Pancreas (tissue), 10 donors: ENCODE results near the gene BCAS4. TPM values are rescaled to one million over a fixed set of nuclear protein-coding genes. Genes with fewer than 3 reads are reported as not detected.
"Not testable (repeated sequence)": the region's sequence is repeated elsewhere in the genome, so short reads cannot be mapped to it uniquely, and the experiment has no call there.

Source experiments
- ATAC-seq, 4 donors: fragments of 200-7000 bp; cut with Tn5 transposase; one replicate each; pipeline versions ENCODE4 v1.8.0 to v1.9.1; 2020; ENCODE audit warnings: mild to moderate bottlenecking in 4 of 4, moderate library complexity in 4 of 4
- DNase-seq, 6 donors: peaks; one replicate each; pipeline ENCODE4 v3.0.0-alpha.2; 2020
- FAIRE-seq: peaks from 2 replicates; lab custom pipeline; 2012; peaks lifted over from hg19 to GRCh38; lab: Jason Lieb, UNC
- H3K27ac ChIP-seq, 4 donors: fragments of 200-600 bp; sonication (generic); 1 replicate in 3 of 4; 2 replicates in 1 of 4; pipeline versions ENCODE4 v1.5.0 to v1.8.0; 2020
- H3K27me3 ChIP-seq, 4 donors: fragments of 200-600 bp; one replicate each; pipeline ENCODE4 v1.8.0; 2021
- H3K36me3 ChIP-seq, 3 donors: fragments of 200-600 bp; sonication (generic) in 1 of 3; one replicate each; pipeline versions ENCODE4 v1.5.0 to v1.8.0; 2020 to 2021
- H3K4me1 ChIP-seq, 3 donors: fragments of 200-600 bp; one replicate each; pipeline ENCODE4 v1.8.0; 2021
- H3K4me3 ChIP-seq, 4 donors: fragments of 200-600 bp; sonication (generic) in 2 of 4; one replicate each; pipeline versions ENCODE4 v1.5.0 to v1.8.0; 2020 to 2021
- H3K9me3 ChIP-seq, 4 donors: fragments of 200-600 bp; one replicate each; pipeline ENCODE4 v1.8.0; 2021
- WGBS, 2 donors: extraction: QIAGEN DNeasy Blood & Tissue Kit; methylation state at CpG; one replicate each; pipeline ENCODE4 v1.1.7; 2013; 5-methylcytosine and 5-hydroxymethylcytosine counted together
- intact Hi-C, 3 donors: fragments of 100-400 bp; cut with DNase I; formaldehyde crosslinking; loops; one replicate each; pipeline versions ENCODE4 v1.11.1 to v1.14.2; 2022
- polyA plus RNA-seq, 2 donors: library from polyadenylated mRNA; stranded (reverse); fragments of 200-250 nt; gene quantifications; one replicate each; pipeline ENCODE4 v1.2.3, GENCODE V29; 2013
- total RNA-seq, 6 donors: library from RNA; stranded (reverse); fragmentation: NEBNext Ultra II Directional in 4 of 6; extraction: Animal tissue kit (Norgen Biotek cat#: 25700) in 4 of 6; gene quantifications; one replicate each; pipeline versions ENCODE4 v1.2.1 to v1.2.4, GENCODE V29; 2021 to 2023
- TF ChIP-seq, protein P1 (sequence below), 4 donors: fragments of 200-600 bp; sonication (generic) in 3 of 4; IDR thresholded peaks; one replicate each; pipeline versions ENCODE4 v1.5.0 to v1.8.0; 2021; ENCODE audit warnings: antibody characterized with exemption in 4 of 4
- donor health status: healthy with polysubstance abuse.
- donor health status: DM: no; HTN: no; CAD: no; lungs with moderate emphysema.
- donor health status: DM: no; HTN: no; CAD: no.
- donor health status: control.
- donor health status: control.
- donor health status: Bipolar disorder and iron deficiency.
- donor health status: DM: yes; HTN: yes; CAD: no.
- donor health status: DM: no; HTN: no; CAD: no.
- donor health status: DM: no; HTN: no; CAD: no.
- donor health status: DM: yes; HTN: yes; CAD: no.

BCAS4 gene
- total and polyA plus RNA-seq, 8 donors = 0.85 to 4.8 (median 1.9) TPM

DNA sequence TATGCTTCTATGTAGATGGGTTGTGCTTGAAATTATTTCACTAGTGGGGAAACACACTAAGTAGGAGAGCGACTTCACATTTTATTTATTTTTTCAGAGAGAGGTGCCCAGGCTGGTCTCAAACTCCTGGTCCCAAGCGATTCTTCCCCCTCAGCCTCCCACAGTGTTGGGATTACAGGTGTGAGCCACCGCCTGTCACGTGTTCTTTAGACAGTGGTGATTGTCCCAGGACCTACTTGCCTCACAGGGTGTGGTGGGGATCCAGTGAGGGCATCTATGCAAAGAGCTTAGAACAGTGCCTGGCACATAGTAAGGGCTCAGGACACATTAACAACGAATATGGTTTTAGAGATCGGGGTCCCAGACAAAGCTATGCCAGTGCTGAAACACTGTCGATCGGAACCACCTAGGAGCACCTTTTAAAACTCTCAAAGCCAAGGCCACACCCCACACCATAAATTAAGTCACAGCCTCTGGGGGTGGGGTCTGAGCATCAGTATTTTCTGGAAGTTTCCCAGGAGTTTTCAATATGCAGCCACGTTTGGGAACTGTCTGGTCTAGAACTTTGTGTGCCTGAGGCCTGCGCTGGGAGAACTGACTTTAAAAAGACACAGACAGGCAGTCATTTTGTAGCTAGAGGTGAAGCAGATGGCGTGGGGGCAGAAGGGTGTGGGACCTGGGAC, 4.8 kb upstream of the BCAS4 start:
- peak overlapping the region; percentile 65 to 89 (median 74) for H3K27ac ChIP-seq
- FAIRE-seq (no peak), DNase-seq (peak in 2 of 6 donors; percentile 24 to 26), ATAC-seq (no peak)
- TF ChIP-seq, protein P1, sequence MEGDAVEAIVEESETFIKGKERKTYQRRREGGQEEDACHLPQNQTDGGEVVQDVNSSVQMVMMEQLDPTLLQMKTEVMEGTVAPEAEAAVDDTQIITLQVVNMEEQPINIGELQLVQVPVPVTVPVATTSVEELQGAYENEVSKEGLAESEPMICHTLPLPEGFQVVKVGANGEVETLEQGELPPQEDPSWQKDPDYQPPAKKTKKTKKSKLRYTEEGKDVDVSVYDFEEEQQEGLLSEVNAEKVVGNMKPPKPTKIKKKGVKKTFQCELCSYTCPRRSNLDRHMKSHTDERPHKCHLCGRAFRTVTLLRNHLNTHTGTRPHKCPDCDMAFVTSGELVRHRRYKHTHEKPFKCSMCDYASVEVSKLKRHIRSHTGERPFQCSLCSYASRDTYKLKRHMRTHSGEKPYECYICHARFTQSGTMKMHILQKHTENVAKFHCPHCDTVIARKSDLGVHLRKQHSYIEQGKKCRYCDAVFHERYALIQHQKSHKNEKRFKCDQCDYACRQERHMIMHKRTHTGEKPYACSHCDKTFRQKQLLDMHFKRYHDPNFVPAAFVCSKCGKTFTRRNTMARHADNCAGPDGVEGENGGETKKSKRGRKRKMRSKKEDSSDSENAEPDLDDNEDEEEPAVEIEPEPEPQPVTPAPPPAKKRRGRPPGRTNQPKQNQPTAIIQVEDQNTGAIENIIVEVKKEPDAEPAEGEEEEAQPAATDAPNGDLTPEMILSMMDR (IDR thresholded peaks at IDR 0.05) = no peak
- peaks cover 0 to 7% (median 4%) of the 10 kb centered on the region in 3 donors for H3K4me1 ChIP-seq
- H3K9me3 ChIP-seq = no peaks in the 10 kb centered on the region
- 54 to 61% methylated on average over 11 of the region's 11 CpGs for WGBS, 2 donors
- no peaks in the 10 kb centered on the region for H3K27me3 ChIP-seq
- no peak overlapping the region for H3K4me3 ChIP-seq
- H3K36me3 ChIP-seq = no peaks in the 10 kb centered on the region
- intact Hi-C loops = loop anchor here in 2 of 3 donors (10.0 kb wide), 4 partner anchors 115 to 515 kb away; no protein-coding TSS in a partner anchor

DNA sequence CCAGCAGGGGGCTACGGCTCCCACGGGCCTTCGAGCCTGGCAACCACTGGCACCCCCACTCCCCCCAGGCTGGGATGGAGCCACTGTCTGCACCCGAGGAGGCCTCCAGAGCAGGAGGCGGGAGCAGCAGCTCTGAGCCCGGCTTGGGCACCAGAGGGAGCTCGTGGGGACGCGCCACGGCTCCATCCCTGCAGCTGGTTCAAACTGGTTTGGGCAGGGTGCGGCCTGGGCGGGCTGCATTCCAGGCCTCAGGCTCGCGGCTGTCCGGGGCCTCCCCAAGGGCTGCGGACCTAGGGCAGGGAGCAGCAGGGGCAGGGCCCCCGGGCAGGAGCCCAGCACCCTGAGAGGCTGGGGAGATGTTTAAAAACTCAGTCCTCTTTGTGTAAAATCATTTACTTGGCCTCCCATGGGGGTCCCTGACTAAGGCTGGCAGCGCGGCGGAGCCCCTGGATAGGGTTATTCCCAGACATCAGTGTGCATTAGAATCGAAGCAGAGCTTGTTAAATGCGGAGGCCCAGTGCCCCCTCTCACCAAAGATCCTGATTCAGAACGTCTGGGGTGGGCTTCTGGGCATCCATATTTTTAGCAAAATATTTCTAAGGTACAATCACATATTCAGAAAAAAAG, 4.1 kb upstream of the BCAS4 start:
- DNase-seq (peak; percentile 78 to 95 (median 88)), FAIRE-seq (no peak), ATAC-seq (peak; percentile 72 to 91 (median 84))
- Histone ChIP-seq H3K4me3 (peak overlapping the region in 1 of 4 donors; percentile 11), H3K27me3 (no peaks in the 10 kb centered on the region), H3K4me1 (peaks cover 0 to 7% (median 4%) of the 10 kb centered on the region in 3 donors), H3K27ac (peak overlapping the region; percentile 65 to 89 (median 74)), H3K36me3 (no peaks in the 10 kb centered on the region), H3K9me3 (no peaks in the 10 kb centered on the region)
- intact Hi-C loops = loop anchor here in 2 of 3 donors (10.0 kb wide), 4 partner anchors 114 to 514 kb away; no protein-coding TSS in a partner anchor
- TF ChIP-seq, protein P1 (IDR thresholded peaks at IDR 0.05) = peak in 3 of 4 donors; percentile 34 to 60 (median 56)
- WGBS, 2 donors = 9 to 12% methylated on average over 22 to 23 of the region's 23 CpGs

DNA sequence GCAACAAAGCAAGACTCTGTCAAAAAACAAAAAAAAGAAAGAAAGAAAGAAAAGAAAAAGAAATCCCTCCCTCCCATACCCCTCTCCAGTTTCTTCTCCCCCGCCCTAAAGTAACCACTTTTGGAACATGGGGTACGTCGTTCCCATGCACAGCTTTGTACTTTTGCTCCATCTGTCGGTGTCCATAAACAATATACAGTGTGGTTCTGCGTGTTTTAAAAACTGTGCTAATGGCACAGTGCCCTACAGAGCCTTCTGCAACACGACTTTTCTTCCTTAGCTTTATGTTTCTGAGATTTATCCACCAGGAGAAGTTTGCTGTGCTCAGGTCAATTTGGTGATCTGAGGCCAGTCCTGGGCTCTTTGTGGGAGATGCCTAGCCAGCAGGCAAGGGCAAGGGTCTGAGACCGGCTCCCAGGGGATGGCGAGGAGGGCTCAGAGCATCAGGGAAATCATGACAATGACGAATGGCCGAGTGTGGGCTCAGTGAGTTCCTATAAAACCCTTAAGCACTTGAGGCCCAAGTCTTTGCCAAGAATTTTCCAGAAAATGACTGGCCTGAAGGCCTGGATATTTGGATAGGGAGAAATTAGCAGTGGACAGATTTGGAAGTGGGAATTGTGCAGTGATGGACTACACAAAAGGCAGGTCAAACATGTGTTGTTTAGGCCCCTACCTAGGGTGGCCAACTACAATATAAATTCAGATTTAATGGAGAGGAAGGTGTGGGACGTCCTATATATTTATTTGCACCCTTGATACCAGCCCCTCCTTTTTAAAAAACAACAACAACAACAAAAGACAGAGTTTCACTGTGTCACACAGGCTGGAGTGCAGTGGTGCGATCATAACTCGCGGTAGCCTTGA, 1.9 kb upstream of the BCAS4 start:
- Histone ChIP-seq H3K9me3 (no peaks in the 10 kb centered on the region), H3K27ac (no peak overlapping the region), H3K4me1 (peaks cover 0 to 7% (median 4%) of the 10 kb centered on the region in 3 donors), H3K4me3 (no peak overlapping the region), H3K36me3 (no peaks in the 10 kb centered on the region), H3K27me3 (no peaks in the 10 kb centered on the region)
- intact Hi-C loops = loop anchor here in 2 of 3 donors (10.0 kb wide), 4 partner anchors 112 to 512 kb away; no protein-coding TSS in a partner anchor
- WGBS, 2 donors = 77 to 78% methylated on average over 14 of the region's 14 CpGs
- DNase-seq (no peak), ATAC-seq (no peak), FAIRE-seq (no peak)
- TF ChIP-seq, protein P1 (IDR thresholded peaks at IDR 0.05) = no peak

DNA sequence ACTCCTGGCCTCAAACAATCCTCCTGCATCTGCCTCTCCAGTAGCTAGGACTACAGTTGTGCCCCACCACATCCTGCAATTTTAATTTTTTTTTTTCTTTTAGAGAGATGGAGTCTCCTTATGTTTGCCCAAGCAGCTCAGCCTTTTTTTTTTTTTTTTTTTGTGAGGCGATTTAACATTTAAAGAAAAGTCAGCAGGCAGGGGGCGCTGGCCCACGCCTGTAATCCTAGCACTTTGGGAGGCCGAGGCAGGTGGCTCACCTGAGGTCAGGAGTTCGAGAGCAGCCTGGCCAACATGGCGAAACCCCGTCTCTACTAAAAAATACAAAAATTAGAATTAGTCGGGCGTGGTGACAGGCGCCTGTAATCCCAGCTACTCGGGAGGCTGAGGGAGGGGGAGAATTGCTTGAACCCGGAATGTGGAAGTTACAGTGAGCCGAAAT, 1.3 kb upstream of the BCAS4 start:
- H3K27me3 ChIP-seq, H3K36me3 ChIP-seq, ATAC-seq, H3K4me3 ChIP-seq, DNase-seq, H3K27ac ChIP-seq, H3K4me1 ChIP-seq, FAIRE-seq, H3K9me3 ChIP-seq: not testable (repeated sequence)
- intact Hi-C loops = loop anchor here in 2 of 3 donors (10.0 kb wide), 4 partner anchors 111 to 511 kb away; no protein-coding TSS in a partner anchor
- 57 to 65% methylated on average over 13 of the region's 13 CpGs for WGBS, 2 donors
